Pancreas (tissue), 10 donors: ENCODE data around the gene KATNA1. TPM values are rescaled to one million over a fixed set of nuclear protein-coding genes. Genes with fewer than 3 reads are reported as not detected.

Experiments used
- ATAC-seq, 4 donors: fragments of 200-7000 bp; cut with Tn5 transposase; one replicate each; pipeline versions ENCODE4 v1.8.0 to v1.9.1; 2020; ENCODE audit warnings: mild to moderate bottlenecking in 4 of 4, moderate library complexity in 4 of 4
- DNase-seq, 6 donors: peaks; one replicate each; pipeline ENCODE4 v3.0.0-alpha.2; 2020
- FAIRE-seq: peaks from 2 replicates; lab custom pipeline; 2012; peaks lifted over from hg19 to GRCh38; lab: Jason Lieb, UNC
- H3K27ac ChIP-seq, 4 donors: fragments of 200-600 bp; sonication (generic); 1 replicate in 3 of 4; 2 replicates in 1 of 4; pipeline versions ENCODE4 v1.5.0 to v1.8.0; 2020
- H3K27me3 ChIP-seq, 4 donors: fragments of 200-600 bp; one replicate each; pipeline ENCODE4 v1.8.0; 2021
- H3K36me3 ChIP-seq, 3 donors: fragments of 200-600 bp; sonication (generic) in 1 of 3; one replicate each; pipeline versions ENCODE4 v1.5.0 to v1.8.0; 2020 to 2021
- H3K4me1 ChIP-seq, 3 donors: fragments of 200-600 bp; one replicate each; pipeline ENCODE4 v1.8.0; 2021
- H3K4me3 ChIP-seq, 4 donors: fragments of 200-600 bp; sonication (generic) in 2 of 4; one replicate each; pipeline versions ENCODE4 v1.5.0 to v1.8.0; 2020 to 2021
- H3K9me3 ChIP-seq, 4 donors: fragments of 200-600 bp; one replicate each; pipeline ENCODE4 v1.8.0; 2021
- CTCF ChIP-seq, 4 donors: fragments of 200-600 bp; sonication (generic) in 3 of 4; IDR thresholded peaks; one replicate each; pipeline versions ENCODE4 v1.5.0 to v1.8.0; 2021; ENCODE audit warnings: antibody characterized with exemption in 4 of 4
- WGBS, 2 donors: extraction: QIAGEN DNeasy Blood & Tissue Kit; methylation state at CpG; one replicate each; pipeline ENCODE4 v1.1.7; 2013; 5-methylcytosine and 5-hydroxymethylcytosine counted together
- intact Hi-C, 3 donors: fragments of 100-400 bp; cut with DNase I; formaldehyde crosslinking; loops; one replicate each; pipeline versions ENCODE4 v1.11.1 to v1.14.2; 2022
- polyA plus RNA-seq, 2 donors: library from polyadenylated mRNA; stranded (reverse); fragments of 200-250 nt; gene quantifications; one replicate each; pipeline ENCODE4 v1.2.3, GENCODE V29; 2013
- total RNA-seq, 6 donors: library from RNA; stranded (reverse); fragmentation: NEBNext Ultra II Directional in 4 of 6; extraction: Animal tissue kit (Norgen Biotek cat#: 25700) in 4 of 6; gene quantifications; one replicate each; pipeline versions ENCODE4 v1.2.1 to v1.2.4, GENCODE V29; 2021 to 2023
- donor health status: healthy with polysubstance abuse.
- donor health status: DM: no; HTN: no; CAD: no; lungs with moderate emphysema.
- donor health status: DM: no; HTN: no; CAD: no.
- donor health status: control.
- donor health status: control.
- donor health status: Bipolar disorder and iron deficiency.
- donor health status: DM: yes; HTN: yes; CAD: no.
- donor health status: DM: no; HTN: no; CAD: no.
- donor health status: DM: no; HTN: no; CAD: no.
- donor health status: DM: yes; HTN: yes; CAD: no.

The KATNA1 gene
- total RNA-seq = 1 to 10 TPM; 3.5 to 6.5 (median 4.8) TPM
- 1 to 10 TPM; 3.5 to 7.7 TPM for polyA plus RNA-seq

DNA sequence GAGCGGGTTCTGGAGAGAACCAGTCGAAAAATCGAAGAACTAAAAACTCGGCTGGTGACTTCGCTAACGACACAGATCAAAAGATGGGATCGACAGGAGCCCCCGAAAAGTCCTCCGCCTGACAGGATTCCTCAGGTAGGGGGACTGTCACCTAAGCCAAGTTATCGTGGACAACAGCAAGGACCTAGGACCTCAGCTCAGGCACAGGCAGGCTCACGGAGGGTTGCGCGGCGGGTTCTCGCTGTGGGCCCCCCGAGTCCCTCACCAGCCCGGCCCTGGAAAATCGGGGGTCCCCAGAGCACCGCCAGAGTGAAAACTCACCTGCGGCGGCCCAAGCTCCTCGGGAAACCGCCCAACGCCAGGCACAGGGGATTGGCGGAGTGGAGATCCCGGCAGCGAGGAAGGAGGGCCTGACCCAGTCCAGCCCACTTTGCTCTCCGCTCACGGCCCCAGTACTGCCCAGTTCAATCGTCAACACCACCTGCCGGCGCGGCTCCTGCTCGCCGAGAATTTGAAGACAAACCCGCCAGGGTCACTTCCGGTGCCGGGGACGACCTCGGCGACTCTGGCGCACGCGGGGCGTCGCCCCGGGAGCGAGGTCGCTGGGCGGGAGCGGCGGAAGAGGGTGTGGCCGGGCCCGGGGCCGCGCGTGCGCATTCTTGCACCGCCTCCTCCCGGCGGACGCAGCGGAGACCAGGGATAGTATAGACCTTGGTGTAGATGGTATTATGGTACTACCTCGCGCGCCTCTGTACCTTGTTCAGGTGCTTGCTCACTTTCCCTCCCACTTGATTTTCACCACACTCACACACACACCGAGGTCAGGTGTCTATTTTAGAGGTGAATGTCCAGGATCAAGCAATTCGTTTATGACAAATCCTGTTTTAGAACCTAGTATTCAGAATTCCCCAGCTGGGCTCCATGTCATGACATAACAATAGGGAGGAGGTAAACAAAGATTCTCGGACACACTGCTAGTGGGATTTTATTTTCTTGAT, at the start of gene KATNA1:
Gene KATNA1 (minus strand): TSS at position 567 of the 998 bp plus-strand sequence. CDS start 10,167 bp downstream, outside the sequence.
- no peak for TF ChIP-seq CTCF (IDR thresholded peaks at IDR 0.05)
- Histone ChIP-seq H3K27ac (peak within 1 kb of the TSS; percentile 72 to 85 (median 84)), H3K4me1 (peaks cover 0 to 15% (median 12%) of the 10 kb centered on the region in 3 donors), H3K9me3 (no peaks in the 10 kb centered on the region), H3K4me3 (peak within 1 kb of the TSS; percentile 59 to 95 (median 83)), H3K36me3 (no peaks in the 10 kb centered on the region), H3K27me3 (no peaks in the 10 kb centered on the region)
- intact Hi-C loops = no loop called here
- ATAC-seq = peak; percentile 96 to 99 (median 98)
- peak; percentile 87 to 96 (median 92) for DNase-seq
- WGBS, 2 donors = 1% methylated on average over 59 to 69 of the region's 69 CpGs
- no peak for FAIRE-seq

- intact Hi-C loops = no loop called here
- no peaks in the 10 kb centered on the region for H3K27me3 ChIP-seq
- no peak for ATAC-seq
- no peak for TF ChIP-seq CTCF (IDR thresholded peaks at IDR 0.05)
- peaks cover 0 to 8% (median 0%) of the 10 kb centered on the region in 3 donors for H3K36me3 ChIP-seq
- no peaks in the 10 kb centered on the region for H3K4me1 ChIP-seq
- no peak for FAIRE-seq
- no peaks in the 10 kb centered on the region for H3K9me3 ChIP-seq
- no peak overlapping the region for H3K4me3 ChIP-seq
- H3K27ac ChIP-seq = no peak overlapping the region
- 94 to 97% methylated on average over 2 of the region's 2 CpGs for WGBS, 2 donors
- no peak for DNase-seq
Observed at GRCh38 chr6:149698175-149698574, 49.7 kb upstream of the KATNA1 start.

DNA sequence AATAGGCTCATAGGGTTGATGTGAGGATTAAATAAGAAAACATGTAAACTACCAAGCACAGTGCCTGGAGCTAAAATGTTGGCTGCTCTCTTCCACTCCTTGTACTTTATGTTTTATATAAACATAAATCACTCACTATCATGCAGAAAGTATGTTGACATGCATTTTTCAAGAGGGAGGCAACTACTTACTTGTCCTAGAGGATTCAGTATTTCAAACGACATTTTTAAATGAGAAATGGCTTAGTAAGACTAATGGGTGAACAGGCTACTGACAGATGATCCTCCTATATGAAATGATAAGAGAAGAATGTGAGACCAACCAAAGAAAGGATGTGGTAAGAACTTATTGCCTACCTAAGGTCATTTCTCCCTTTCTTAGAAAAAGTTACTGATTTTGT, 48.4 kb upstream of the KATNA1 start:
- Histone ChIP-seq H3K4me3 (no peak overlapping the region), H3K36me3 (peaks cover 0 to 8% (median 0%) of the 10 kb centered on the region in 3 donors), H3K27me3 (no peaks in the 10 kb centered on the region), H3K9me3 (no peaks in the 10 kb centered on the region), H3K27ac (no peak overlapping the region), H3K4me1 (no peaks in the 10 kb centered on the region)
- 50 to 58% methylated on average over 1 of the region's 1 CpG for WGBS, 2 donors
- intact Hi-C loops = no loop called here
- no peak for FAIRE-seq
- TF ChIP-seq CTCF (IDR thresholded peaks at IDR 0.05) = no peak
- no peak for DNase-seq
- no peak for ATAC-seq

DNA sequence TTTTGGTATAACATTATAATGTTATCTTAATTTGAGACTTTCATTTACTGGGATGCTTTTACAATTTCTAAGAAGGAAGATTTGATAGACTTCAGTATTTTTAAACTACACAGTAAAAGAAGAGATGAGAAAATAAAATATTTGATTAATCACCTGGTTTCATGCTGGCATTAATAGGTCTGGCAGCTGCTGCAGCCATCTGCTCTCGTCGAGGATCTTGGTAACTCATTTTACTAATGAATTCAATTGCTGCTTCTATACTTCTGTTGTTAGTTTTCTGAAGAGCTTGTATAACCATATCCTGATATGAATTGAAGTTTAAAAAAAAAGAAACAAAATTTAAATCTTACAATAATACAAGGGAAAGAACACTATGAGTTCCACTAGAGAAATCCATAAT, 46.4 kb upstream of the KATNA1 start:
- Histone ChIP-seq H3K4me3 (no peak overlapping the region), H3K27me3 (no peaks in the 10 kb centered on the region), H3K27ac (no peak overlapping the region), H3K4me1 (no peaks in the 10 kb centered on the region), H3K9me3 (no peaks in the 10 kb centered on the region), H3K36me3 (peaks cover 0 to 10% (median 0%) of the 10 kb centered on the region in 3 donors)
- no peak for TF ChIP-seq CTCF (IDR thresholded peaks at IDR 0.05)
- DNase-seq (no peak), ATAC-seq (no peak), FAIRE-seq (no peak)
- WGBS, 2 donors = 69 to 75% methylated on average over 2 of the region's 2 CpGs
- intact Hi-C loops = no loop called here
